GM23338 (cell line): ENCODE results near the gene TANGO2. TPM values are rescaled to one million over a fixed set of nuclear protein-coding genes. Genes with fewer than 3 reads are reported as not detected.

ENCODE experiments used
- ATAC-seq: fragments of 200-7000 bp; cut with Tn5 transposase; 3 replicates; pipeline ENCODE4 v1.9.1; 2020
- DNase-seq: peaks from one replicate; pipeline ENCODE4 v3.0.0-alpha.2; 2015; ENCODE audit warnings: low spot score
- H2AFZ ChIP-seq: fragments of 200-600 bp; sonication (generic); 2 replicates; pipeline ENCODE4 v1.8.0; 2016; ENCODE audit warnings: antibody characterized with exemption, mild to moderate bottlenecking, moderate library complexity
- H3F3A ChIP-seq: fragments of 200-600 bp; sonication (generic); replicated peaks from 2 replicates; pipeline ENCODE4 v1.8.0; 2017; ENCODE audit warnings: antibody characterized with exemption, mixed run types, low read depth
- H3K27ac ChIP-seq: fragments of 200-600 bp; sonication (generic); 2 replicates; pipeline ENCODE4 v1.6.1; 2016; ENCODE audit warnings: low read depth
- H3K27me3 ChIP-seq: fragments of 200-600 bp; sonication (generic); 2 replicates; pipeline ENCODE4 v1.8.0; 2016; ENCODE audit warnings: mild to moderate bottlenecking, mixed run types, moderate library complexity; ENCODE audit not compliant: insufficient read depth
- H3K36me3 ChIP-seq: fragments of 200-600 bp; sonication (generic); 2 replicates; pipeline ENCODE4 v1.8.0; 2016; ENCODE audit warnings: mild to moderate bottlenecking; ENCODE audit not compliant: insufficient read depth
- H3K4me1 ChIP-seq: fragments of 200-600 bp; sonication (generic); 2 replicates; pipeline ENCODE4 v1.8.0; 2016; ENCODE audit warnings: mild to moderate bottlenecking, moderate library complexity; ENCODE audit not compliant: insufficient read depth
- H3K4me2 ChIP-seq: fragments of 200-600 bp; sonication (generic); 2 replicates; pipeline ENCODE4 v1.7.1; 2017; ENCODE audit warnings: mixed run types
- H3K4me3 ChIP-seq: fragments of 200-600 bp; sonication (generic); 2 replicates; pipeline ENCODE4 v1.6.1; 2016; ENCODE audit warnings: mixed run types
- H3K79me2 ChIP-seq: fragments of 200-600 bp; sonication (generic); replicated peaks from 2 replicates; pipeline ENCODE4 v1.8.0; 2017; ENCODE audit warnings: mild to moderate bottlenecking; ENCODE audit not compliant: insufficient read depth
- H3K9me2 ChIP-seq: fragments of 200-600 bp; sonication (generic); 2 replicates; pipeline ENCODE4 v1.8.0; 2017; ENCODE audit not compliant: insufficient read depth
- H4K20me1 ChIP-seq: fragments of 200-600 bp; sonication (generic); replicated peaks from 2 replicates; pipeline ENCODE4 v1.8.0; 2017; ENCODE audit warnings: mild to moderate bottlenecking; ENCODE audit not compliant: insufficient read depth
- H3K27ac Mint-ChIP-seq: 2 replicates; pipeline ENCODE4 v1.8.0; 2020; ENCODE audit warnings: inconsistent platforms, mild to moderate bottlenecking, moderate library complexity, mixed read lengths
- H3K27me3 Mint-ChIP-seq: 3 replicates; pipeline ENCODE4 v1.8.0; 2022; ENCODE audit warnings: low read depth, mild to moderate bottlenecking, moderate library complexity, mixed read lengths, inconsistent platforms; ENCODE audit not compliant: insufficient read depth, poor library complexity
- H3K36me3 Mint-ChIP-seq: 3 replicates; pipeline ENCODE4 v1.8.0; 2021; ENCODE audit warnings: low read depth, mild to moderate bottlenecking, inconsistent platforms, moderate library complexity, mixed read lengths
- H3K4me1 Mint-ChIP-seq: 3 replicates; pipeline ENCODE4 v1.8.0; 2020; ENCODE audit warnings: mild to moderate bottlenecking, inconsistent platforms, mixed read lengths
- H3K4me3 Mint-ChIP-seq: 3 replicates; pipeline ENCODE4 v1.8.0; 2021; ENCODE audit warnings: moderate library complexity, mild to moderate bottlenecking, inconsistent platforms, mixed read lengths
- H3K9me3 Mint-ChIP-seq: 3 replicates; pipeline ENCODE4 v1.8.0; 2020; ENCODE audit warnings: moderate library complexity, mild to moderate bottlenecking, inconsistent platforms, mixed read lengths
- CREB1 ChIP-seq: fragments of 250-450 bp; sonication (Bioruptor Pico); IDR thresholded peaks from 2 replicates; pipeline ENCODE4 v1.5.0; 2020; ENCODE audit warnings: low read depth, mild to moderate bottlenecking, moderate library complexity
- JUNB ChIP-seq: IDR thresholded peaks from one replicate; pipeline ENCODE4 v1.6.1; 2016; ENCODE audit warnings: antibody characterized with exemption; ENCODE audit not compliant: unreplicated experiment
- NANOG ChIP-seq: IDR thresholded peaks from 2 replicates; pipeline ENCODE4 v1.6.1; 2016; ENCODE audit warnings: antibody characterized with exemption, borderline replicate concordance
- POLR2AphosphoS5 ChIP-seq: IDR thresholded peaks from 2 replicates; pipeline ENCODE4 v1.6.1; 2016; ENCODE audit warnings: antibody characterized with exemption, low read depth
- STAT1 ChIP-seq: IDR thresholded peaks from one replicate; pipeline ENCODE4 v1.6.1; 2016; ENCODE audit warnings: antibody characterized with exemption; ENCODE audit not compliant: unreplicated experiment
- ZNF114 ChIP-seq: fragments of 250-450 bp; sonication (Bioruptor Pico); IDR thresholded peaks from 2 replicates; pipeline ENCODE4 v1.5.0; 2020; ENCODE audit warnings: mild to moderate bottlenecking, moderate library complexity
- ZNF331 ChIP-seq: fragments of 250-450 bp; sonication (Bioruptor Pico); IDR thresholded peaks from 2 replicates; pipeline ENCODE4 v1.5.0; 2020; ENCODE audit warnings: low read depth, mild to moderate bottlenecking, moderate library complexity
- polyA plus RNA-seq: library from polyadenylated mRNA; unstranded; fragments of >200 nt; fragmentation: Nextera tagmentation; extraction: Ambion mirVana; gene quantifications from 2 replicates; pipeline ENCODE4 v1.2.1, GENCODE V29; 2016
- total RNA-seq: library from RNA; depleted of rRNA; stranded (reverse); fragments of >200 nt; shearing (Covaris generic); gene quantifications from 2 replicates; pipeline ENCODE4 v1.2.3, GENCODE V29; 2014
- TF ChIP-seq, protein P1 (sequence below): fragments of 250-450 bp; sonication (Bioruptor Pico); IDR thresholded peaks from 2 replicates; pipeline ENCODE4 v1.5.0; 2020; ENCODE audit warnings: mild to moderate bottlenecking, moderate library complexity
- TF ChIP-seq, protein P2 (sequence below): IDR thresholded peaks from 2 replicates; pipeline ENCODE4 v1.6.1; 2016; ENCODE audit warnings: antibody characterized with exemption
- TF ChIP-seq, protein P3 (sequence below), 2 experiments: fragments of 200-600 bp in 1 of 2; sonication (generic) in 1 of 2; conservative IDR thresholded peaks; 2 replicates each; pipeline versions ENCODE4 v1.5.1 to v1.6.1; 2016 to 2017; ENCODE audit warnings: antibody characterized with exemption in 2 of 2, low read depth in 2 of 2, mild to moderate bottlenecking in 2 of 2, moderate library complexity in 1 of 2

Gene TANGO2
- total and polyA plus RNA-seq, 2 experiments from 2014 or later, result 6.9 to 15.0 TPM

DNA sequence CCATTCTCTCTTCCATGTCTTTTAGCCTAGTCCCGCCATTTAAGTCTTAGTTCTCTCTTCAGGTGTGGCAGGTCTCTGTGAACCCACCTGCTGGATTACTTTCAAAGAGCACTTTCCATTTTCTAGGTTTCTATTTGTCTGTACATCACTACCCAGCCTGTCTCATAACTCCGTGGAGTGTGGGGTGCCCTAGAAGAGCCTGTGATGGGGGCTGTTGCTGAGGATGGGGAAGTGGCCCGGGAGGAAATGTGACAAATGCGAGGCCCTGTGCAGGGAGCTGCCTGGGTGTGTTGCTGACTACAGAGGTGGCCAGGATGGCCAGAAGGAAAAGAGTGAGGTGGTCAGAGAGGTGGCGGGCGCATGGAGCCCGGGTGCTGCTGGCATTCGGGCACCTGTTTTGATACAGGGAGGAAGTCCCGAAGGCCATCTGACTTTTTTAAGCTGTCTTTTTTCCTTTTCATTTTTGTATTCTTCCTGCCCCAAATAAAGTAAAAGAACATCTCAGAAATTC is 69.9 kb downstream of the TANGO2 start:
- H3K36me3 Mint-ChIP-seq, result peaks cover 100% of the 10 kb centered on the region
- Histone ChIP-seq H3K27me3 (no peaks in the 10 kb centered on the region), H4K20me1 (peaks cover 35% of the 10 kb centered on the region), H3K36me3 (peaks cover 52% of the 10 kb centered on the region), H3K4me2 (no peak overlapping the region), H3K9me2 (no peaks in the 10 kb centered on the region), H3K4me3 (no peak overlapping the region), H3K27ac (no peak overlapping the region), H3K79me2 (peaks cover 37% of the 10 kb centered on the region), H3F3A (peaks cover 25% of the 10 kb centered on the region), H3K4me1 (no peaks in the 10 kb centered on the region), H2AFZ (no peak overlapping the region)
- TF ChIP-seq NANOG (no peak), STAT1 (no peak), CREB1 (CRISPR knock-in tag) (no peak), ZNF331 (CRISPR knock-in tag) (no peak), JUNB (no peak), ZNF114 (no peak), POLR2AphosphoS5 (no peak)
- TF ChIP-seq, protein P1, sequence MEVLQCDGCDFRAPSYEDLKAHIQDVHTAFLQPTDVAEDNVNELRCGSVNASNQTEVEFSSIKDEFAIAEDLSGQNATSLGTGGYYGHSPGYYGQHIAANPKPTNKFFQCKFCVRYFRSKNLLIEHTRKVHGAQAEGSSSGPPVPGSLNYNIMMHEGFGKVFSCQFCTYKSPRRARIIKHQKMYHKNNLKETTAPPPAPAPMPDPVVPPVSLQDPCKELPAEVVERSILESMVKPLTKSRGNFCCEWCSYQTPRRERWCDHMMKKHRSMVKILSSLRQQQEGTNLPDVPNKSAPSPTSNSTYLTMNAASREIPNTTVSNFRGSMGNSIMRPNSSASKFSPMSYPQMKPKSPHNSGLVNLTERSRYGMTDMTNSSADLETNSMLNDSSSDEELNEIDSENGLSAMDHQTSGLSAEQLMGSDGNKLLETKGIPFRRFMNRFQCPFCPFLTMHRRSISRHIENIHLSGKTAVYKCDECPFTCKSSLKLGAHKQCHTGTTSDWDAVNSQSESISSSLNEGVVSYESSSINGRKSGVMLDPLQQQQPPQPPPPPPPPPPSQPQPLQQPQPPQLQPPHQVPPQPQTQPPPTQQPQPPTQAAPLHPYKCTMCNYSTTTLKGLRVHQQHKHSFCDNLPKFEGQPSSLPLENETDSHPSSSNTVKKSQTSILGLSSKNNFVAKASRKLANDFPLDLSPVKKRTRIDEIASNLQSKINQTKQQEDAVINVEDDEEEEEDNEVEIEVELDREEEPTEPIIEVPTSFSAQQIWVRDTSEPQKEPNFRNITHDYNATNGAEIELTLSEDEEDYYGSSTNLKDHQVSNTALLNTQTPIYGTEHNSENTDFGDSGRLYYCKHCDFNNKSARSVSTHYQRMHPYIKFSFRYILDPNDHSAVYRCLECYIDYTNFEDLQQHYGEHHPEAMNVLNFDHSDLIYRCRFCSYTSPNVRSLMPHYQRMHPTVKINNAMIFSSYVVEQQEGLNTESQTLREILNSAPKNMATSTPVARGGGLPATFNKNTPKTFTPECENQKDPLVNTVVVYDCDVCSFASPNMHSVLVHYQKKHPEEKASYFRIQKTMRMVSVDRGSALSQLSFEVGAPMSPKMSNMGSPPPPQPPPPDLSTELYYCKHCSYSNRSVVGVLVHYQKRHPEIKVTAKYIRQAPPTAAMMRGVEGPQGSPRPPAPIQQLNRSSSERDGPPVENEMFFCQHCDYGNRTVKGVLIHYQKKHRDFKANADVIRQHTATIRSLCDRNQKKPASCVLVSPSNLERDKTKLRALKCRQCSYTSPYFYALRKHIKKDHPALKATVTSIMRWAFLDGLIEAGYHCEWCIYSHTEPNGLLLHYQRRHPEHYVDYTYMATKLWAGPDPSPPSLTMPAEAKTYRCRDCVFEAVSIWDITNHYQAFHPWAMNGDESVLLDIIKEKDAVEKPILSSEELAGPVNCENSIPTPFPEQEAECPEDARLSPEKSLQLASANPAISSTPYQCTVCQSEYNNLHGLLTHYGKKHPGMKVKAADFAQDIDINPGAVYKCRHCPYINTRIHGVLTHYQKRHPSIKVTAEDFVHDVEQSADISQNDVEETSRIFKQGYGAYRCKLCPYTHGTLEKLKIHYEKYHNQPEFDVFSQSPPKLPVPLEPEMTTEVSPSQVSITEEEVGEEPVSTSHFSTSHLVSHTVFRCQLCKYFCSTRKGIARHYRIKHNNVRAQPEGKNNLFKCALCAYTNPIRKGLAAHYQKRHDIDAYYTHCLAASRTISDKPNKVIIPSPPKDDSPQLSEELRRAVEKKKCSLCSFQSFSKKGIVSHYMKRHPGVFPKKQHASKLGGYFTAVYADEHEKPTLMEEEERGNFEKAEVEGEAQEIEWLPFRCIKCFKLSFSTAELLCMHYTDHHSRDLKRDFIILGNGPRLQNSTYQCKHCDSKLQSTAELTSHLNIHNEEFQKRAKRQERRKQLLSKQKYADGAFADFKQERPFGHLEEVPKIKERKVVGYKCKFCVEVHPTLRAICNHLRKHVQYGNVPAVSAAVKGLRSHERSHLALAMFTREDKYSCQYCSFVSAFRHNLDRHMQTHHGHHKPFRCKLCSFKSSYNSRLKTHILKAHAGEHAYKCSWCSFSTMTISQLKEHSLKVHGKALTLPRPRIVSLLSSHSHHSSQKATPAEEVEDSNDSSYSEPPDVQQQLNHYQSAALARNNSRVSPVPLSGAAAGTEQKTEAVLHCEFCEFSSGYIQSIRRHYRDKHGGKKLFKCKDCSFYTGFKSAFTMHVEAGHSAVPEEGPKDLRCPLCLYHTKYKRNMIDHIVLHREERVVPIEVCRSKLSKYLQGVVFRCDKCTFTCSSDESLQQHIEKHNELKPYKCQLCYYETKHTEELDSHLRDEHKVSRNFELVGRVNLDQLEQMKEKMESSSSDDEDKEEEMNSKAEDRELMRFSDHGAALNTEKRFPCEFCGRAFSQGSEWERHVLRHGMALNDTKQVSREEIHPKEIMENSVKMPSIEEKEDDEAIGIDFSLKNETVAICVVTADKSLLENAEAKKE, result no peak
- TF ChIP-seq, protein P2, sequence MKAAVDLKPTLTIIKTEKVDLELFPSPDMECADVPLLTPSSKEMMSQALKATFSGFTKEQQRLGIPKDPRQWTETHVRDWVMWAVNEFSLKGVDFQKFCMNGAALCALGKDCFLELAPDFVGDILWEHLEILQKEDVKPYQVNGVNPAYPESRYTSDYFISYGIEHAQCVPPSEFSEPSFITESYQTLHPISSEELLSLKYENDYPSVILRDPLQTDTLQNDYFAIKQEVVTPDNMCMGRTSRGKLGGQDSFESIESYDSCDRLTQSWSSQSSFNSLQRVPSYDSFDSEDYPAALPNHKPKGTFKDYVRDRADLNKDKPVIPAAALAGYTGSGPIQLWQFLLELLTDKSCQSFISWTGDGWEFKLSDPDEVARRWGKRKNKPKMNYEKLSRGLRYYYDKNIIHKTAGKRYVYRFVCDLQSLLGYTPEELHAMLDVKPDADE, result no peak
- TF ChIP-seq, protein P3, sequence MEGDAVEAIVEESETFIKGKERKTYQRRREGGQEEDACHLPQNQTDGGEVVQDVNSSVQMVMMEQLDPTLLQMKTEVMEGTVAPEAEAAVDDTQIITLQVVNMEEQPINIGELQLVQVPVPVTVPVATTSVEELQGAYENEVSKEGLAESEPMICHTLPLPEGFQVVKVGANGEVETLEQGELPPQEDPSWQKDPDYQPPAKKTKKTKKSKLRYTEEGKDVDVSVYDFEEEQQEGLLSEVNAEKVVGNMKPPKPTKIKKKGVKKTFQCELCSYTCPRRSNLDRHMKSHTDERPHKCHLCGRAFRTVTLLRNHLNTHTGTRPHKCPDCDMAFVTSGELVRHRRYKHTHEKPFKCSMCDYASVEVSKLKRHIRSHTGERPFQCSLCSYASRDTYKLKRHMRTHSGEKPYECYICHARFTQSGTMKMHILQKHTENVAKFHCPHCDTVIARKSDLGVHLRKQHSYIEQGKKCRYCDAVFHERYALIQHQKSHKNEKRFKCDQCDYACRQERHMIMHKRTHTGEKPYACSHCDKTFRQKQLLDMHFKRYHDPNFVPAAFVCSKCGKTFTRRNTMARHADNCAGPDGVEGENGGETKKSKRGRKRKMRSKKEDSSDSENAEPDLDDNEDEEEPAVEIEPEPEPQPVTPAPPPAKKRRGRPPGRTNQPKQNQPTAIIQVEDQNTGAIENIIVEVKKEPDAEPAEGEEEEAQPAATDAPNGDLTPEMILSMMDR (conservative IDR thresholded peaks at IDR 0.05; ENCODE audit: low read depth in 2 of 2), result no peak
- H3K4me3 Mint-ChIP-seq, result no peak overlapping the region
- H3K27me3 Mint-ChIP-seq, result peaks cover 16% of the 10 kb centered on the region
- H3K27ac Mint-ChIP-seq, result no peak overlapping the region
- no peaks in the 10 kb centered on the region for H3K9me3 Mint-ChIP-seq
- H3K4me1 Mint-ChIP-seq, result no peaks in the 10 kb centered on the region
- DNase-seq (no peak), ATAC-seq (no peak)
